Mesenchymal stem cell (in vitro differentiated cells and primary cell): ENCODE results near the gene LENEP.

Experiments
- DNase-seq: peaks from one replicate; pipeline ENCODE4 v3.0.0-alpha.2; 2013
- H2AFZ ChIP-seq: one replicate; pipeline ENCODE4 v1.6.1; 2013; ENCODE audit warnings: low read depth, mild to moderate bottlenecking, control low read depth, inconsistent platforms, low read length, moderate library complexity
- H2AK5ac ChIP-seq: 2 replicates; pipeline ENCODE4 v1.6.1; 2013; ENCODE audit warnings: low read length, moderate library complexity, mild to moderate bottlenecking, inconsistent platforms; ENCODE audit not compliant: severe bottlenecking
- H2BK120ac ChIP-seq: one replicate; pipeline ENCODE4 v1.6.1; 2013; ENCODE audit warnings: low read depth, mild to moderate bottlenecking, inconsistent platforms, low read length, moderate library complexity
- H2BK12ac ChIP-seq, 2 experiments: one replicate each; pipeline ENCODE4 v1.6.1; 2013; ENCODE audit warnings: inconsistent platforms in 2 of 2, low read length in 2 of 2, mild to moderate bottlenecking in 2 of 2, moderate library complexity in 2 of 2, control low read depth in 1 of 2
- H2BK15ac ChIP-seq: one replicate; pipeline ENCODE4 v1.6.1; 2013; ENCODE audit warnings: mild to moderate bottlenecking, low read depth, inconsistent platforms; ENCODE audit not compliant: poor library complexity, severe bottlenecking
- H2BK5ac ChIP-seq: 2 replicates; pipeline ENCODE4 v1.6.1; 2013; ENCODE audit warnings: low read depth, mild to moderate bottlenecking, low read length, control low read depth, inconsistent platforms; ENCODE audit not compliant: poor library complexity, severe bottlenecking
- H3K14ac ChIP-seq, 2 experiments: one replicate each; pipeline ENCODE4 v1.6.1; 2013; ENCODE audit warnings: inconsistent platforms in 2 of 2, low read length in 2 of 2, control low read depth in 1 of 2, mild to moderate bottlenecking in 1 of 2, moderate library complexity in 1 of 2
- H3K18ac ChIP-seq, 2 experiments: one replicate each; pipeline ENCODE4 v1.6.1; 2013; ENCODE audit warnings: inconsistent platforms in 2 of 2, low read length in 2 of 2, control low read depth in 1 of 2, low read depth in 1 of 2, mild to moderate bottlenecking in 1 of 2
- H3K23ac ChIP-seq, 2 experiments: one replicate each; pipeline ENCODE4 v1.6.1; 2013; ENCODE audit warnings: inconsistent platforms in 2 of 2, low read length in 2 of 2, mild to moderate bottlenecking in 2 of 2, moderate library complexity in 2 of 2, control low read depth in 1 of 2
- H3K27ac ChIP-seq: 2 replicates; pipeline ENCODE4 v1.5.1; 2013; ENCODE audit warnings: mild to moderate bottlenecking, moderate library complexity, low read length, control low read depth, inconsistent platforms; ENCODE audit not compliant: poor library complexity, severe bottlenecking
- H3K27me3 ChIP-seq, 2 experiments: 2 replicates each; pipeline versions ENCODE4 v1.6.1 to v1.7.0; 2013; ENCODE audit warnings: low read length in 2 of 2, mild to moderate bottlenecking in 2 of 2, moderate library complexity in 2 of 2, control low read depth in 1 of 2, inconsistent platforms in 1 of 2; ENCODE audit not compliant: control insufficient read depth in 1 of 2, insufficient read depth in 1 of 2
- H3K36me3 ChIP-seq, 2 experiments: 2 replicates each; pipeline versions ENCODE4 v1.6.1 to v1.7.0; 2013; ENCODE audit warnings: low read length in 2 of 2, control low read depth in 1 of 2, inconsistent platforms in 1 of 2, low read depth in 1 of 2, mild to moderate bottlenecking in 1 of 2; ENCODE audit not compliant: insufficient read depth in 2 of 2, control insufficient read depth in 1 of 2
- H3K4ac ChIP-seq, 2 experiments: one replicate each; pipeline ENCODE4 v1.6.1; 2013; ENCODE audit warnings: inconsistent platforms in 2 of 2, low read length in 2 of 2, mild to moderate bottlenecking in 2 of 2, moderate library complexity in 2 of 2, control low read depth in 1 of 2, low read depth in 1 of 2
- H3K4me1 ChIP-seq: 2 replicates; pipeline ENCODE4 v1.6.1; 2013; ENCODE audit warnings: low read depth, low read length, control low read depth; ENCODE audit not compliant: control insufficient read depth, insufficient read depth
- H3K4me2 ChIP-seq: 2 replicates; pipeline ENCODE4 v1.6.1; 2013; ENCODE audit warnings: low read length, mild to moderate bottlenecking, inconsistent platforms; ENCODE audit not compliant: poor library complexity, severe bottlenecking
- H3K4me3 ChIP-seq, 2 experiments: 2 replicates each; pipeline versions ENCODE4 v1.5.1 to v1.7.0; 2013; ENCODE audit warnings: low read length in 2 of 2, mild to moderate bottlenecking in 2 of 2, control low read depth in 1 of 2, low read depth in 1 of 2; ENCODE audit not compliant: insufficient read depth in 1 of 2
- H3K79me1 ChIP-seq: replicated peaks from 2 replicates; pipeline ENCODE4 v1.6.1; 2013; ENCODE audit warnings: mild to moderate bottlenecking, control low read depth, low read length, inconsistent platforms; ENCODE audit not compliant: poor library complexity, severe bottlenecking
- H3K9ac ChIP-seq: 2 replicates; pipeline ENCODE4 v1.7.0; 2013; ENCODE audit warnings: mild to moderate bottlenecking, low read length, moderate library complexity
- H3K9me3 ChIP-seq: 2 replicates; pipeline ENCODE4 v1.7.0; 2013; ENCODE audit warnings: mild to moderate bottlenecking, low read length; ENCODE audit not compliant: control insufficient read depth
- H4K8ac ChIP-seq: one replicate; pipeline ENCODE4 v1.6.1; 2013; ENCODE audit warnings: inconsistent platforms, mild to moderate bottlenecking, low read length, moderate library complexity
- H4K91ac ChIP-seq: one replicate; pipeline ENCODE4 v1.6.1; 2013; ENCODE audit warnings: mild to moderate bottlenecking, low read length, inconsistent platforms
- WGBS: methylation state at CpG from one replicate; pipeline ENCODE4 v1.1.7; 2013; ENCODE audit warnings: mixed read lengths; 5-methylcytosine and 5-hydroxymethylcytosine counted together

The LENEP gene

GRCh38 chr1:155009742-155010141, 16.4 kb downstream of the LENEP start:
- Histone ChIP-seq H2BK120ac (no peak overlapping the region), H2AFZ (no peak overlapping the region), H3K27ac (no peak overlapping the region), H3K14ac (no peak overlapping the region), H3K79me1 (peaks cover 44% of the 10 kb centered on the region), H3K4ac (no peak overlapping the region), H3K27me3 (no peaks in the 10 kb centered on the region), H3K9ac (no peak overlapping the region), H2BK5ac (no peak overlapping the region), H2BK12ac (no peak overlapping the region), H3K9me3 (no peaks in the 10 kb centered on the region), H4K8ac (no peak overlapping the region), H3K4me1 (peaks cover 33% of the 10 kb centered on the region), H3K4me3 (no peak overlapping the region), H3K23ac (no peak overlapping the region), H3K4me2 (no peak overlapping the region), H4K91ac (no peak overlapping the region), H2BK15ac (no peak overlapping the region), H3K18ac (no peak overlapping the region), H3K36me3 (peaks cover 17 to 87% of the 10 kb centered on the region in 2 experiments), H2AK5ac (no peak overlapping the region)
- DNase-seq: no peak
- WGBS: 95% methylated on average over 3 of the region's 5 CpGs

GRCh38 chr1:155010211-155010918, 17.0 kb downstream of the LENEP start:
- Histone ChIP-seq H4K8ac (no peak overlapping the region), H3K27ac (no peak overlapping the region), H2BK12ac (no peak overlapping the region), H2AFZ (no peak overlapping the region), H3K9me3 (no peaks in the 10 kb centered on the region), H3K9ac (no peak overlapping the region), H3K4ac (peak overlapping the region in 1 of 2 experiments; percentile 29), H2BK5ac (no peak overlapping the region), H2BK120ac (no peak overlapping the region), H3K27me3 (no peaks in the 10 kb centered on the region), H3K36me3 (peaks cover 22 to 93% of the 10 kb centered on the region in 2 experiments), H3K14ac (no peak overlapping the region), H2AK5ac (no peak overlapping the region), H3K4me2 (no peak overlapping the region), H2BK15ac (no peak overlapping the region), H3K23ac (no peak overlapping the region), H4K91ac (no peak overlapping the region), H3K4me1 (peaks cover 28% of the 10 kb centered on the region), H3K4me3 (no peak overlapping the region), H3K79me1 (peaks cover 44% of the 10 kb centered on the region), H3K18ac (no peak overlapping the region)
- DNase-seq: no peak
- WGBS: 81% methylated on average over 8 of the region's 11 CpGs

GRCh38 chr1:155011004-155011416, 17.6 kb downstream of the LENEP start:
- no peak overlapping the region for H2BK120ac ChIP-seq
- no peak overlapping the region for H2BK5ac ChIP-seq
- no peak overlapping the region for H3K14ac ChIP-seq
- H3K4me1 ChIP-seq: peaks cover 23% of the 10 kb centered on the region
- H3K4ac ChIP-seq: peak overlapping the region in 1 of 2 experiments; percentile 29
- DNase-seq: no peak
- H3K4me2 ChIP-seq: no peak overlapping the region
- no peak overlapping the region for H2BK12ac ChIP-seq
- WGBS: 93% methylated on average over 4 of the region's 5 CpGs
- no peak overlapping the region for H2AK5ac ChIP-seq
- H3K4me3 ChIP-seq: no peak overlapping the region
- H3K23ac ChIP-seq: no peak overlapping the region
- H4K8ac ChIP-seq: no peak overlapping the region
- H2BK15ac ChIP-seq: no peak overlapping the region
- no peak overlapping the region for H3K27ac ChIP-seq
- H3K36me3 ChIP-seq: peaks cover 28 to 95% of the 10 kb centered on the region in 2 experiments
- H3K18ac ChIP-seq: no peak overlapping the region
- H2AFZ ChIP-seq: no peak overlapping the region
- H3K9me3 ChIP-seq: no peaks in the 10 kb centered on the region
- no peak overlapping the region for H4K91ac ChIP-seq
- H3K27me3 ChIP-seq: no peaks in the 10 kb centered on the region
- no peak overlapping the region for H3K9ac ChIP-seq
- H3K79me1 ChIP-seq: peaks cover 43% of the 10 kb centered on the region

- Histone ChIP-seq H3K4me2 (no peak overlapping the region), H3K14ac (no peak overlapping the region), H3K4me3 (no peak overlapping the region), H4K91ac (no peak overlapping the region), H3K9ac (peak overlapping the region; percentile 18), H3K27ac (no peak overlapping the region), H3K18ac (no peak overlapping the region), H3K23ac (no peak overlapping the region), H2BK12ac (no peak overlapping the region), H2BK120ac (no peak overlapping the region), H3K9me3 (no peaks in the 10 kb centered on the region), H3K36me3 (peaks cover 33 to 95% of the 10 kb centered on the region in 2 experiments), H3K4me1 (peaks cover 22% of the 10 kb centered on the region), H3K27me3 (no peaks in the 10 kb centered on the region), H4K8ac (no peak overlapping the region), H2AFZ (no peak overlapping the region), H3K79me1 (peaks cover 43% of the 10 kb centered on the region), H2BK5ac (no peak overlapping the region), H2BK15ac (no peak overlapping the region), H3K4ac (no peak overlapping the region), H2AK5ac (no peak overlapping the region)
- DNase-seq: no peak
- WGBS: 100% methylated on average over 2 of the region's 6 CpGs
Measured at GRCh38 chr1:155011437-155012025, 18.1 kb downstream of the LENEP start.
